Panc1 (cell line): ENCODE measurements around the gene CCDC144A.

Experiments
- POLR2AphosphoS5 ChIP-seq: IDR thresholded peaks from 2 replicates; pipeline ENCODE4 v1.6.1; 2012; ENCODE audit warnings: mild to moderate bottlenecking, low read depth, low read length, moderate library complexity
- SIN3A ChIP-seq: IDR thresholded peaks from 2 replicates; pipeline ENCODE4 v1.6.1; 2012; ENCODE audit warnings: low read depth, mild to moderate bottlenecking, low read length, moderate library complexity, borderline replicate concordance; ENCODE audit not compliant: insufficient read depth
- TF ChIP-seq, protein P1 (sequence below): fragments of 450-650 bp; IDR thresholded peaks from 2 replicates; pipeline ENCODE4 v1.5.1; 2017; ENCODE audit warnings: mild to moderate bottlenecking
- TF ChIP-seq, protein P2 (sequence below), 2 experiments: IDR thresholded peaks; 2 replicates each; pipeline ENCODE4 v1.6.1; 2011 to 2012; ENCODE audit warnings: low read depth in 2 of 2, control low read depth in 1 of 2, low read length in 1 of 2, mild to moderate bottlenecking in 1 of 2, moderate library complexity in 1 of 2; ENCODE audit not compliant: insufficient read depth in 1 of 2

DNA sequence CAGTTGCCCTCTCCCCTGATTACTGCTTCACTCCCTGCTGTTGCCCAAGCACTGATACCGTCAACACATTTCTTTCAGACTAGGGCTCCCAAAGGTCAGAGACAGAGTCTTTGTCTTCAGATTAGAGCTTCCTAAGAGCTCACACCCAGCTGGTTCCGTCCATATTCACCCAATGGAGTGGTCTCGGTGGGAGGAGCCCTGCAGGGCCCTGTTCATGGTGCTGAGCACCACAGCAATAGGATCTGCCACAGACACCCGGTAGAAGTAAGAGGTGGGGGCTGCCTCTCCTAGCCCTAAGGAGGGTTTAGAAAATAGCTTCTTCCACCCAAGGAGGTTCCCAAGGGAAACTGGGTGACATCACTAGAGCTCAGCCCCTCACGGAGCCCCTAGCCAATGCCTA lies 128.3 kb downstream of the CCDC144A start:
- TF ChIP-seq, protein P1, sequence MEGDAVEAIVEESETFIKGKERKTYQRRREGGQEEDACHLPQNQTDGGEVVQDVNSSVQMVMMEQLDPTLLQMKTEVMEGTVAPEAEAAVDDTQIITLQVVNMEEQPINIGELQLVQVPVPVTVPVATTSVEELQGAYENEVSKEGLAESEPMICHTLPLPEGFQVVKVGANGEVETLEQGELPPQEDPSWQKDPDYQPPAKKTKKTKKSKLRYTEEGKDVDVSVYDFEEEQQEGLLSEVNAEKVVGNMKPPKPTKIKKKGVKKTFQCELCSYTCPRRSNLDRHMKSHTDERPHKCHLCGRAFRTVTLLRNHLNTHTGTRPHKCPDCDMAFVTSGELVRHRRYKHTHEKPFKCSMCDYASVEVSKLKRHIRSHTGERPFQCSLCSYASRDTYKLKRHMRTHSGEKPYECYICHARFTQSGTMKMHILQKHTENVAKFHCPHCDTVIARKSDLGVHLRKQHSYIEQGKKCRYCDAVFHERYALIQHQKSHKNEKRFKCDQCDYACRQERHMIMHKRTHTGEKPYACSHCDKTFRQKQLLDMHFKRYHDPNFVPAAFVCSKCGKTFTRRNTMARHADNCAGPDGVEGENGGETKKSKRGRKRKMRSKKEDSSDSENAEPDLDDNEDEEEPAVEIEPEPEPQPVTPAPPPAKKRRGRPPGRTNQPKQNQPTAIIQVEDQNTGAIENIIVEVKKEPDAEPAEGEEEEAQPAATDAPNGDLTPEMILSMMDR, result no peak
- TF ChIP-seq SIN3A (no peak), POLR2AphosphoS5 (no peak)
- TF ChIP-seq, protein P2, sequence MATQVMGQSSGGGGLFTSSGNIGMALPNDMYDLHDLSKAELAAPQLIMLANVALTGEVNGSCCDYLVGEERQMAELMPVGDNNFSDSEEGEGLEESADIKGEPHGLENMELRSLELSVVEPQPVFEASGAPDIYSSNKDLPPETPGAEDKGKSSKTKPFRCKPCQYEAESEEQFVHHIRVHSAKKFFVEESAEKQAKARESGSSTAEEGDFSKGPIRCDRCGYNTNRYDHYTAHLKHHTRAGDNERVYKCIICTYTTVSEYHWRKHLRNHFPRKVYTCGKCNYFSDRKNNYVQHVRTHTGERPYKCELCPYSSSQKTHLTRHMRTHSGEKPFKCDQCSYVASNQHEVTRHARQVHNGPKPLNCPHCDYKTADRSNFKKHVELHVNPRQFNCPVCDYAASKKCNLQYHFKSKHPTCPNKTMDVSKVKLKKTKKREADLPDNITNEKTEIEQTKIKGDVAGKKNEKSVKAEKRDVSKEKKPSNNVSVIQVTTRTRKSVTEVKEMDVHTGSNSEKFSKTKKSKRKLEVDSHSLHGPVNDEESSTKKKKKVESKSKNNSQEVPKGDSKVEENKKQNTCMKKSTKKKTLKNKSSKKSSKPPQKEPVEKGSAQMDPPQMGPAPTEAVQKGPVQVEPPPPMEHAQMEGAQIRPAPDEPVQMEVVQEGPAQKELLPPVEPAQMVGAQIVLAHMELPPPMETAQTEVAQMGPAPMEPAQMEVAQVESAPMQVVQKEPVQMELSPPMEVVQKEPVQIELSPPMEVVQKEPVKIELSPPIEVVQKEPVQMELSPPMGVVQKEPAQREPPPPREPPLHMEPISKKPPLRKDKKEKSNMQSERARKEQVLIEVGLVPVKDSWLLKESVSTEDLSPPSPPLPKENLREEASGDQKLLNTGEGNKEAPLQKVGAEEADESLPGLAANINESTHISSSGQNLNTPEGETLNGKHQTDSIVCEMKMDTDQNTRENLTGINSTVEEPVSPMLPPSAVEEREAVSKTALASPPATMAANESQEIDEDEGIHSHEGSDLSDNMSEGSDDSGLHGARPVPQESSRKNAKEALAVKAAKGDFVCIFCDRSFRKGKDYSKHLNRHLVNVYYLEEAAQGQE (IDR thresholded peaks at IDR 0.05; ENCODE audit: insufficient read depth in 1 of 2, low read depth in 2 of 2, low read length in 1 of 2), result no peak
